IMR-90 (cell line): ENCODE measurements around the gene OSMR. TPM values are rescaled to one million over a fixed set of nuclear protein-coding genes. Genes with fewer than 3 reads are reported as not detected.

Experiments used
- ATAC-seq: fragments of 200-7000 bp; cut with Tn5 transposase; 2 replicates; pipeline ENCODE4 v1.9.1; 2020; ENCODE audit warnings: low read depth, mild to moderate bottlenecking, moderate library complexity
- BruUV-seq: library from RNA; stranded (reverse); fragments of 400-500 nt; replicated peaks from 2 replicates; lab custom pipeline; 2021; lab: Mats Ljungman, UMichigan
- CTCF ChIA-PET: fragments of 300-600 bp; formaldehyde crosslinking; extraction: SDS; loops from one replicate; lab custom pipeline; 2021; ENCODE audit warnings: antibody characterized with exemption; lab: Yijun Ruan, JAX
- POLR2A ChIA-PET: fragments of 300-600 bp; sonication (Branson Sonifier 250); formaldehyde crosslinking; loops from one replicate; lab custom pipeline; 2022; ENCODE audit warnings: antibody characterized with exemption; ENCODE audit not compliant: unreplicated experiment; lab: Charles Lee
- DNase-seq: peaks from one replicate; pipeline ENCODE4 v3.0.0; 2013
- H2AFZ ChIP-seq: replicated peaks from 2 replicates; pipeline ENCODE3; 2013; ENCODE audit warnings: low read length, mild to moderate bottlenecking; ENCODE audit not compliant: poor library complexity
- H2AK5ac ChIP-seq: 2 replicates; pipeline ENCODE4 v1.6.1; 2013; ENCODE audit warnings: low read depth, low read length, inconsistent platforms
- H2AK9ac ChIP-seq: replicated peaks from 2 replicates; pipeline ENCODE3; 2013; ENCODE audit warnings: mild to moderate bottlenecking, low read depth, low read length, moderate library complexity; ENCODE audit not compliant: poor library complexity
- H2BK120ac ChIP-seq: 2 replicates; pipeline ENCODE4 v1.6.1; 2013; ENCODE audit warnings: low read depth, low read length, inconsistent platforms
- H2BK15ac ChIP-seq: 3 replicates; pipeline ENCODE4 v1.6.1; 2013; ENCODE audit warnings: low read depth, low read length, inconsistent platforms
- H2BK20ac ChIP-seq: 2 replicates; pipeline ENCODE4 v1.6.1; 2013; ENCODE audit warnings: low read depth, mild to moderate bottlenecking, inconsistent platforms, low read length, moderate library complexity
- H2BK5ac ChIP-seq: 2 replicates; pipeline ENCODE4 v1.6.1; 2013; ENCODE audit warnings: mild to moderate bottlenecking, low read depth, low read length, inconsistent platforms; ENCODE audit not compliant: poor library complexity, severe bottlenecking
- H3K14ac ChIP-seq: replicated peaks from 2 replicates; pipeline ENCODE4 v1.6.1; 2013; ENCODE audit warnings: low read depth, low read length, inconsistent platforms
- H3K18ac ChIP-seq: 2 replicates; pipeline ENCODE4 v1.6.1; 2013; ENCODE audit warnings: low read depth, low read length, control low read depth
- H3K23ac ChIP-seq: 2 replicates; pipeline ENCODE4 v1.6.1; 2013; ENCODE audit warnings: low read depth, low read length, inconsistent platforms
- H3K27ac ChIP-seq: 2 replicates; pipeline ENCODE4 v1.5.1; 2013; ENCODE audit warnings: mild to moderate bottlenecking, control low read depth, low read length; ENCODE audit not compliant: insufficient read depth
- H3K27me3 ChIP-seq: 2 replicates; pipeline ENCODE4 v1.6.1; 2013; ENCODE audit warnings: low read length; ENCODE audit not compliant: control insufficient read depth, insufficient read depth
- H3K36me3 ChIP-seq: 2 replicates; pipeline ENCODE4 v1.6.1; 2013; ENCODE audit warnings: low read length, mixed read lengths; ENCODE audit not compliant: control insufficient read depth, insufficient read depth
- H3K4ac ChIP-seq: 2 replicates; pipeline ENCODE4 v1.6.1; 2013; ENCODE audit warnings: low read depth, low read length, inconsistent platforms
- H3K4me1 ChIP-seq: 2 replicates; pipeline ENCODE4 v1.6.1; 2013; ENCODE audit warnings: low read length, mixed read lengths; ENCODE audit not compliant: control insufficient read depth, insufficient read depth
- H3K4me2 ChIP-seq: 2 replicates; pipeline ENCODE4 v1.6.1; 2013; ENCODE audit warnings: low read depth, mild to moderate bottlenecking, control low read depth, low read length, moderate library complexity
- H3K4me3 ChIP-seq: 2 replicates; pipeline ENCODE4 v1.5.1; 2013; ENCODE audit warnings: low read depth, mild to moderate bottlenecking, control low read depth, low read length, moderate library complexity; ENCODE audit not compliant: insufficient read depth
- H3K56ac ChIP-seq: 2 replicates; pipeline ENCODE4 v1.6.1; 2013; ENCODE audit warnings: low read length, inconsistent platforms; ENCODE audit not compliant: insufficient read depth; ENCODE audit errors: extremely low read depth
- H3K79me1 ChIP-seq, 2 experiments: 2 replicates each; pipeline ENCODE4 v1.6.1; 2013; ENCODE audit warnings: low read length in 2 of 2, inconsistent platforms in 1 of 2, low read depth in 1 of 2
- H3K9ac ChIP-seq: 2 replicates; pipeline ENCODE4 v1.6.1; 2013; ENCODE audit warnings: low read depth, low read length, control low read depth
- H3K9me1 ChIP-seq: 2 replicates; pipeline ENCODE4 v1.6.1; 2013; ENCODE audit warnings: low read length, inconsistent platforms; ENCODE audit not compliant: insufficient read depth
- H3K9me3 ChIP-seq: 2 replicates; pipeline ENCODE4 v1.6.1; 2013; ENCODE audit warnings: low read length; ENCODE audit not compliant: control insufficient read depth, insufficient read depth
- H4K20me1 ChIP-seq: 2 replicates; pipeline ENCODE4 v1.6.1; 2013; ENCODE audit warnings: low read length, inconsistent platforms; ENCODE audit not compliant: insufficient read depth
- H4K5ac ChIP-seq: 2 replicates; pipeline ENCODE4 v1.6.1; 2013; ENCODE audit warnings: mild to moderate bottlenecking, low read depth, low read length, control low read depth
- H4K8ac ChIP-seq, 2 experiments: 2 replicates each; pipeline ENCODE4 v1.6.1; 2013; ENCODE audit warnings: low read depth in 2 of 2, low read length in 2 of 2, control low read depth in 1 of 2, inconsistent platforms in 1 of 2
- H4K91ac ChIP-seq: 2 replicates; pipeline ENCODE4 v1.6.1; 2013; ENCODE audit warnings: low read depth, low read length, inconsistent platforms; ENCODE audit not compliant: insufficient read depth
- BHLHE40 ChIP-seq: fragments of 150-350 bp; IDR thresholded peaks from 2 replicates; pipeline ENCODE4 v1.6.1; 2016; ENCODE audit warnings: mild to moderate bottlenecking, low read depth, low read length
- CEBPB ChIP-seq: IDR thresholded peaks from 2 replicates; pipeline ENCODE4 v1.6.1; 2012; ENCODE audit warnings: low read depth, low read length, improper control_type of control experiment
- CHD1 ChIP-seq: IDR thresholded peaks from 2 replicates; pipeline ENCODE4 v1.6.1; 2012; ENCODE audit warnings: low read depth, low read length, improper control_type of control experiment
- FOS ChIP-seq: fragments of 150-350 bp; IDR thresholded peaks from 2 replicates; pipeline ENCODE4 v1.6.1; 2016; ENCODE audit warnings: low read depth, low read length
- MAFK ChIP-seq: IDR thresholded peaks from 2 replicates; pipeline ENCODE4 v1.6.1; 2012; ENCODE audit warnings: low read depth, low read length, improper control_type of control experiment
- MAZ ChIP-seq: IDR thresholded peaks from 2 replicates; pipeline ENCODE4 v1.6.1; 2012; ENCODE audit warnings: low read depth, mild to moderate bottlenecking, low read length, improper control_type of control experiment, moderate library complexity, borderline replicate concordance
- MXI1 ChIP-seq: IDR thresholded peaks from 2 replicates; pipeline ENCODE4 v1.6.1; 2012; ENCODE audit warnings: low read depth, mild to moderate bottlenecking, low read length, moderate library complexity, borderline replicate concordance
- NFE2L2 ChIP-seq: fragments of 150-350 bp; IDR thresholded peaks from 2 replicates; pipeline ENCODE4 v1.6.1; 2016; ENCODE audit warnings: low read depth, mild to moderate bottlenecking, low read length
- POLR2A ChIP-seq: IDR thresholded peaks from 2 replicates; pipeline ENCODE4 v1.6.1; 2012; ENCODE audit warnings: mild to moderate bottlenecking, low read depth, low read length
- RAD21 ChIP-seq: IDR thresholded peaks from 2 replicates; pipeline ENCODE4 v1.6.1; 2012; ENCODE audit warnings: low read length, improper control_type of control experiment
- RCOR1 ChIP-seq: IDR thresholded peaks from 2 replicates; pipeline ENCODE4 v1.6.1; 2012; ENCODE audit warnings: mild to moderate bottlenecking, low read length, improper control_type of control experiment; ENCODE audit not compliant: insufficient replicate concordance
- RFX5 ChIP-seq: IDR thresholded peaks from 2 replicates; pipeline ENCODE4 v1.8.0; 2012; ENCODE audit warnings: low read depth, mild to moderate bottlenecking, low read length, moderate library complexity
- SMC3 ChIP-seq: fragments of 150-350 bp; IDR thresholded peaks from 2 replicates; pipeline ENCODE4 v1.6.1; 2016; ENCODE audit warnings: low read depth, mild to moderate bottlenecking, antibody characterized with exemption, low read length, moderate library complexity
- WGBS, 2 experiments: methylation state at CpG; one replicate each; pipeline versions ENCODE4 v1.1.5 to v1.1.7; 2013; ENCODE audit warnings: missing lambda C conversion rate in 2 of 2; ENCODE audit not compliant: insufficient read length in 1 of 2; ENCODE audit errors: extremely low coverage in 2 of 2; 5-methylcytosine and 5-hydroxymethylcytosine counted together
- dilution Hi-C: fragments of 300-500 bp; cut with HindIII; formaldehyde crosslinking; loops from one replicate; pipeline ENCODE4 v1.14.3; 2018; ENCODE audit warnings: low sequenced_read_pairs; ENCODE audit not compliant: unreplicated experiment
- in situ Hi-C: fragments of 300-500 bp; cut with MboI; formaldehyde crosslinking; loops from 3 replicates; pipeline ENCODE4 v1.14.3; 2019; ENCODE audit warnings: low sequenced_read_pairs, inconsistent platforms, mixed read lengths
- intact Hi-C: fragments of 100-400 bp; cut with micrococcal nuclease; formaldehyde crosslinking; loops from 2 replicates; pipeline ENCODE4 v1.10.0; 2022
- polyA plus RNA-seq, 3 experiments: library from polyadenylated mRNA; depleted of rRNA; stranded (reverse); fragments of >200 nt; gene quantifications; 2 replicates each; pipeline ENCODE4 v1.2.3, GENCODE V29; 2012; ENCODE audit warnings: low replicate concordance in 1 of 3
- total RNA-seq: library from RNA; depleted of rRNA; stranded (reverse); fragments of >200 nt; gene quantifications from 2 replicates; pipeline ENCODE4 v1.2.3, GENCODE V29; 2012
- TF ChIP-seq, protein P1 (sequence below): fragments of 150-350 bp; IDR thresholded peaks from 2 replicates; pipeline ENCODE4 v1.6.1; 2017; ENCODE audit warnings: mild to moderate bottlenecking, antibody characterized with exemption, low read length, low read depth
- TF ChIP-seq, protein P2 (sequence below): conservative IDR thresholded peaks from 2 replicates; pipeline ENCODE4 v1.5.1; 2012; ENCODE audit warnings: mild to moderate bottlenecking, low read depth, low read length, improper control_type of control experiment
- TF ChIP-seq, protein P3 (sequence below): fragments of 150-350 bp; IDR thresholded peaks from 2 replicates; pipeline ENCODE4 v1.6.1; 2016; ENCODE audit warnings: low read depth, mild to moderate bottlenecking, low read length, moderate library complexity, borderline replicate concordance

The OSMR gene
- total and polyA plus RNA-seq, 2 of the 4 experiments (the other 2 are of a cell fraction): 41.6 to 48.7 TPM

DNA sequence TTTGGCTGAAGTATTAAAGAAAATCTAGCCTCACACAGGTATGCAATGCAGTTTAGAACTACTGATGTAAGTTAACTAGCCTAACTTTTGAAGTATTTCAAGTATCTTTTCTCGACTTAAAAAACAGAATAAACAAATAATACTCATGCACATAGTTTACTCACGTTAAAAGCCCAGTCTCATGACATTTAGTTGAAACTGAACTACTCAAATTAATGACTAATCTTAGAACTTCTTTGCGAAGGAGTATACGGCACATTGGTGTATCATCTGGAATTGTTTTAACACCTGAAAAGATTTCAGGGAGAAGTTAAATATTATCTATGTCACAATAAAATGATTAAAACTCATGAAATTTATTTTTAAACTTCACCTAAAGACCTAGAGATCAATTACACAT lies 98.5 kb downstream of the OSMR start:
- Histone ChIP-seq H2AK5ac (no peak overlapping the region), H3K18ac (no peak overlapping the region), H2BK5ac (no peak overlapping the region), H3K9ac (no peak overlapping the region), H3K4me1 (peaks cover 2% of the 10 kb centered on the region; the same call in 1 of the 2 replicates), H3K36me3 (peaks cover 24% of the 10 kb centered on the region), H3K4ac (no peak overlapping the region), H2BK15ac (no peak overlapping the region), H4K91ac (no peak overlapping the region), H2BK20ac (no peak overlapping the region), H3K27ac (no peak overlapping the region), H3K23ac (no peak overlapping the region), H3K9me3 (no peaks in the 10 kb centered on the region), H3K4me3 (no peak overlapping the region), H3K14ac (no peak overlapping the region), H3K9me1 (no peaks in the 10 kb centered on the region), H3K79me1 (peaks cover 0 to 7% of the 10 kb centered on the region in 2 experiments; a peak in 2 of 4 replicates), H3K27me3 (no peaks in the 10 kb centered on the region), H2AK9ac (no peak overlapping the region), H4K5ac (no peak overlapping the region), H2AFZ (no peak overlapping the region), H3K56ac (no peak overlapping the region), H3K4me2 (no peak overlapping the region), H2BK120ac (no peak overlapping the region), H4K20me1 (no peaks in the 10 kb centered on the region), H4K8ac (no peak overlapping the region)
- no TSS peak for BruUV-seq
- TF ChIP-seq SMC3 (no peak), BHLHE40 (no peak), MAZ (no peak), RFX5 (no peak), MAFK (no peak), CEBPB (no peak), RAD21 (no peak), CHD1 (no peak), MXI1 (no peak), RCOR1 (no peak), FOS (no peak), NFE2L2 (no peak), POLR2A (no peak)
- TF ChIP-seq, protein P1, sequence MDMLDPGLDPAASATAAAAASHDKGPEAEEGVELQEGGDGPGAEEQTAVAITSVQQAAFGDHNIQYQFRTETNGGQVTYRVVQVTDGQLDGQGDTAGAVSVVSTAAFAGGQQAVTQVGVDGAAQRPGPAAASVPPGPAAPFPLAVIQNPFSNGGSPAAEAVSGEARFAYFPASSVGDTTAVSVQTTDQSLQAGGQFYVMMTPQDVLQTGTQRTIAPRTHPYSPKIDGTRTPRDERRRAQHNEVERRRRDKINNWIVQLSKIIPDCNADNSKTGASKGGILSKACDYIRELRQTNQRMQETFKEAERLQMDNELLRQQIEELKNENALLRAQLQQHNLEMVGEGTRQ: no peak
- TF ChIP-seq, protein P2, sequence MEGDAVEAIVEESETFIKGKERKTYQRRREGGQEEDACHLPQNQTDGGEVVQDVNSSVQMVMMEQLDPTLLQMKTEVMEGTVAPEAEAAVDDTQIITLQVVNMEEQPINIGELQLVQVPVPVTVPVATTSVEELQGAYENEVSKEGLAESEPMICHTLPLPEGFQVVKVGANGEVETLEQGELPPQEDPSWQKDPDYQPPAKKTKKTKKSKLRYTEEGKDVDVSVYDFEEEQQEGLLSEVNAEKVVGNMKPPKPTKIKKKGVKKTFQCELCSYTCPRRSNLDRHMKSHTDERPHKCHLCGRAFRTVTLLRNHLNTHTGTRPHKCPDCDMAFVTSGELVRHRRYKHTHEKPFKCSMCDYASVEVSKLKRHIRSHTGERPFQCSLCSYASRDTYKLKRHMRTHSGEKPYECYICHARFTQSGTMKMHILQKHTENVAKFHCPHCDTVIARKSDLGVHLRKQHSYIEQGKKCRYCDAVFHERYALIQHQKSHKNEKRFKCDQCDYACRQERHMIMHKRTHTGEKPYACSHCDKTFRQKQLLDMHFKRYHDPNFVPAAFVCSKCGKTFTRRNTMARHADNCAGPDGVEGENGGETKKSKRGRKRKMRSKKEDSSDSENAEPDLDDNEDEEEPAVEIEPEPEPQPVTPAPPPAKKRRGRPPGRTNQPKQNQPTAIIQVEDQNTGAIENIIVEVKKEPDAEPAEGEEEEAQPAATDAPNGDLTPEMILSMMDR: no peak
- TF ChIP-seq, protein P3, sequence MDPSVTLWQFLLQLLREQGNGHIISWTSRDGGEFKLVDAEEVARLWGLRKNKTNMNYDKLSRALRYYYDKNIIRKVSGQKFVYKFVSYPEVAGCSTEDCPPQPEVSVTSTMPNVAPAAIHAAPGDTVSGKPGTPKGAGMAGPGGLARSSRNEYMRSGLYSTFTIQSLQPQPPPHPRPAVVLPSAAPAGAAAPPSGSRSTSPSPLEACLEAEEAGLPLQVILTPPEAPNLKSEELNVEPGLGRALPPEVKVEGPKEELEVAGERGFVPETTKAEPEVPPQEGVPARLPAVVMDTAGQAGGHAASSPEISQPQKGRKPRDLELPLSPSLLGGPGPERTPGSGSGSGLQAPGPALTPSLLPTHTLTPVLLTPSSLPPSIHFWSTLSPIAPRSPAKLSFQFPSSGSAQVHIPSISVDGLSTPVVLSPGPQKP: no peak
- intact Hi-C loops: no loop called here
- in situ Hi-C loops: no loop called here
- dilution Hi-C loops: no loop called here
- CTCF ChIA-PET: no interaction called here
- ATAC-seq (no peak), DNase-seq (no peak)
- POLR2A ChIA-PET: no interaction called here
- no CpG with 5 or more reads among the region's 4 CpGs for WGBS, 2 experiments
